HG02852 (cell line): ENCODE results near the gene AMIGO1.

Experiments used
- ATAC-seq: cut with Tn5 transposase; IDR thresholded peaks from one replicate; pipeline ENCODE4 v1.9.1; 2021; ENCODE audit warnings: mild to moderate bottlenecking, moderate library complexity; ENCODE audit not compliant: unreplicated experiment

AMIGO1 gene

GRCh38 chr1:109503935-109504334 lies 5.6 kb downstream of the AMIGO1 start:
- no peak for ATAC-seq

- no peak for ATAC-seq
Observed at GRCh38 chr1:109502364-109502851, 7.1 kb downstream of the AMIGO1 start.

GRCh38 chr1:109501644-109502363 lies 7.7 kb downstream of the AMIGO1 start:
- no peak for ATAC-seq

GRCh38 chr1:109500941-109501381 lies 8.6 kb downstream of the AMIGO1 start:
- ATAC-seq: no peak

- no peak for ATAC-seq
Observed at GRCh38 chr1:109499661-109500536, 9.6 kb downstream of the AMIGO1 start.

GRCh38 chr1:109499081-109499480 lies 10.4 kb downstream of the AMIGO1 start:
- ATAC-seq: no peak

- ATAC-seq: no peak
Observed at GRCh38 chr1:109498161-109498801, 11.2 kb downstream of the AMIGO1 start.

- ATAC-seq: no peak
Observed at GRCh38 chr1:109497449-109498160, 11.9 kb downstream of the AMIGO1 start.

GRCh38 chr1:109495738-109496137 lies 13.8 kb downstream of the AMIGO1 start:
- no peak for ATAC-seq

GRCh38 chr1:109493805-109494539 lies 15.6 kb downstream of the AMIGO1 start, which contains the start of gene CYB561D1:
CYB561D1 (plus strand) TSS chr1:109494094; CDS start chr1:109494140, 46 bp downstream.
- ATAC-seq: peak; percentile 87

- ATAC-seq: no peak
Observed at GRCh38 chr1:109493227-109493626, 16.3 kb downstream of the AMIGO1 start.

- ATAC-seq: no peak
Observed at GRCh38 chr1:109492779-109493178, 16.7 kb downstream of the AMIGO1 start.

GRCh38 chr1:109491372-109491771 lies 18.2 kb downstream of the AMIGO1 start:
- no peak for ATAC-seq

- ATAC-seq: no peak
Observed at GRCh38 chr1:109490934-109491302, 18.6 kb downstream of the AMIGO1 start.

- no peak for ATAC-seq
Observed at GRCh38 chr1:109490029-109490933, 19.2 kb downstream of the AMIGO1 start.

GRCh38 chr1:109488696-109489095 lies 20.8 kb downstream of the AMIGO1 start:
- ATAC-seq: no peak

GRCh38 chr1:109488201-109488600 lies 21.3 kb downstream of the AMIGO1 start:
- no peak for ATAC-seq

- no peak for ATAC-seq
Observed at GRCh38 chr1:109487261-109487660, 22.3 kb downstream of the AMIGO1 start.

- ATAC-seq: no peak
Observed at GRCh38 chr1:109485001-109485400, 24.5 kb downstream of the AMIGO1 start.
